SK-N-MC (cell line): ENCODE results near the gene GPR160.

Experiments used
- DNase-seq: peaks from one replicate; pipeline ENCODE4 v3.0.0-alpha.2; 2011; ENCODE audit warnings: low read depth, low spot score
- H3K27ac ChIP-seq: fragments of 200-600 bp; sonication (generic); 2 replicates; pipeline ENCODE4 v1.5.1; 2016; ENCODE audit warnings: mixed run types
- H3K36me3 ChIP-seq: fragments of 200-600 bp; sonication (generic); 2 replicates; pipeline ENCODE4 v1.6.1; 2017; ENCODE audit warnings: antibody characterized with exemption, low read length, mixed read lengths; ENCODE audit not compliant: insufficient read depth
- H3K4me3 ChIP-seq: fragments of 200-600 bp; sonication (generic); 2 replicates; pipeline ENCODE4 v1.5.1; 2016
- H3K9ac ChIP-seq: fragments of 200-600 bp; sonication (generic); 2 replicates; pipeline ENCODE4 v1.8.0; 2017; ENCODE audit warnings: mixed run types, mixed read lengths; ENCODE audit not compliant: insufficient read length
- H3K9me3 ChIP-seq: fragments of 200-600 bp; sonication (generic); 2 replicates; pipeline ENCODE4 v1.6.1; 2017; ENCODE audit warnings: low read depth, mild to moderate bottlenecking, antibody characterized with exemption, low read length, moderate library complexity, mixed read lengths
- EZH2 ChIP-seq: fragments of 200-600 bp; sonication (generic); IDR thresholded peaks from one replicate; pipeline ENCODE4 v1.6.1; 2017; ENCODE audit warnings: antibody characterized with exemption
- FOXP2 ChIP-seq: optimal IDR thresholded peaks from 2 replicates; pipeline ENCODE3; 2011; ENCODE audit warnings: mild to moderate bottlenecking, moderate library complexity; ENCODE audit not compliant: insufficient read depth; ENCODE audit errors: extremely low read length, control extremely low read depth
- POLR2AphosphoS5 ChIP-seq: IDR thresholded peaks from 2 replicates; pipeline ENCODE4 v1.6.1; 2012; ENCODE audit warnings: mild to moderate bottlenecking, low read depth, low read length, borderline replicate concordance

Gene GPR160

GRCh38 chr3:170085396-170085795, 47.6 kb downstream of the GPR160 start:
- Histone ChIP-seq H3K36me3 (peaks cover 55% of the 10 kb centered on the region), H3K9ac (no peak overlapping the region), H3K4me3 (no peak overlapping the region), H3K27ac (no peak overlapping the region), H3K9me3 (no peaks in the 10 kb centered on the region)
- no peak for DNase-seq
- no peak for TF ChIP-seq FOXP2
- no peak for TF ChIP-seq EZH2
- no peak for TF ChIP-seq POLR2AphosphoS5

- Histone ChIP-seq H3K36me3 (peaks cover 67% of the 10 kb centered on the region), H3K9me3 (no peaks in the 10 kb centered on the region), H3K4me3 (no peak overlapping the region), H3K9ac (no peak overlapping the region), H3K27ac (no peak overlapping the region)
- no peak for TF ChIP-seq EZH2
- TF ChIP-seq POLR2AphosphoS5: no peak
- no peak for TF ChIP-seq FOXP2
- no peak for DNase-seq
These were observed 52.2 kb downstream of the GPR160 start for GRCh38 chr3:170089862-170090600.

- no peak overlapping the region for H3K27ac ChIP-seq
- H3K9ac ChIP-seq: no peak overlapping the region
- no peaks in the 10 kb centered on the region for H3K9me3 ChIP-seq
- no peak for DNase-seq
- TF ChIP-seq EZH2 (no peak), FOXP2 (no peak), POLR2AphosphoS5 (no peak)
- H3K36me3 ChIP-seq: peaks cover 68% of the 10 kb centered on the region
- no peak overlapping the region for H3K4me3 ChIP-seq
These were observed 52.8 kb downstream of the GPR160 start for GRCh38 chr3:170090601-170090981.

GRCh38 chr3:170092907-170093306, 55.1 kb downstream of the GPR160 start:
- Histone ChIP-seq H3K4me3 (no peak overlapping the region), H3K9me3 (no peaks in the 10 kb centered on the region), H3K27ac (no peak overlapping the region), H3K9ac (no peak overlapping the region), H3K36me3 (peaks cover 76% of the 10 kb centered on the region)
- DNase-seq: no peak
- TF ChIP-seq POLR2AphosphoS5: no peak
- no peak for TF ChIP-seq EZH2
- TF ChIP-seq FOXP2: no peak

GRCh38 chr3:170095771-170096170, 58.0 kb downstream of the GPR160 start:
- DNase-seq: no peak
- Histone ChIP-seq H3K4me3 (no peak overlapping the region), H3K9me3 (no peaks in the 10 kb centered on the region), H3K9ac (no peak overlapping the region), H3K36me3 (peaks cover 87% of the 10 kb centered on the region), H3K27ac (no peak overlapping the region)
- TF ChIP-seq FOXP2 (no peak), POLR2AphosphoS5 (no peak), EZH2 (no peak)

GRCh38 chr3:170096342-170096741, 58.5 kb downstream of the GPR160 start:
- H3K27ac ChIP-seq: no peak overlapping the region
- H3K9ac ChIP-seq: no peak overlapping the region
- DNase-seq: no peak
- TF ChIP-seq FOXP2: no peak
- no peak for TF ChIP-seq POLR2AphosphoS5
- no peak for TF ChIP-seq EZH2
- H3K4me3 ChIP-seq: no peak overlapping the region
- H3K9me3 ChIP-seq: no peaks in the 10 kb centered on the region
- peaks cover 87% of the 10 kb centered on the region for H3K36me3 ChIP-seq

GRCh38 chr3:170098753-170099152, 61.0 kb downstream of the GPR160 start:
- Histone ChIP-seq H3K36me3 (peaks cover 92% of the 10 kb centered on the region), H3K9ac (no peak overlapping the region), H3K27ac (no peak overlapping the region), H3K9me3 (no peaks in the 10 kb centered on the region), H3K4me3 (no peak overlapping the region)
- no peak for DNase-seq
- no peak for TF ChIP-seq FOXP2
- TF ChIP-seq POLR2AphosphoS5: no peak
- no peak for TF ChIP-seq EZH2

GRCh38 chr3:170100944-170101343, 63.1 kb downstream of the GPR160 start:
- DNase-seq: no peak
- no peaks in the 10 kb centered on the region for H3K9me3 ChIP-seq
- H3K9ac ChIP-seq: no peak overlapping the region
- H3K4me3 ChIP-seq: no peak overlapping the region
- peaks cover 79% of the 10 kb centered on the region for H3K36me3 ChIP-seq
- H3K27ac ChIP-seq: no peak overlapping the region
- TF ChIP-seq EZH2 (no peak), FOXP2 (no peak), POLR2AphosphoS5 (no peak)

GRCh38 chr3:170102431-170102830, 64.6 kb downstream of the GPR160 start:
- Histone ChIP-seq H3K36me3 (peaks cover 73% of the 10 kb centered on the region), H3K4me3 (no peak overlapping the region), H3K9ac (no peak overlapping the region), H3K27ac (no peak overlapping the region), H3K9me3 (no peaks in the 10 kb centered on the region)
- TF ChIP-seq EZH2 (no peak), FOXP2 (no peak), POLR2AphosphoS5 (no peak)
- no peak for DNase-seq
